ENCODE results near the gene MC2R. TPM values are rescaled to one million over a fixed set of nuclear protein-coding genes. Genes with fewer than 3 reads are reported as not detected.

MC2R gene
- total and polyA plus RNA-seq, 2 of the 8 experiments (the other 6 are each of a cell fraction or from before 2014, with no cell fraction given): not detected

DNA sequence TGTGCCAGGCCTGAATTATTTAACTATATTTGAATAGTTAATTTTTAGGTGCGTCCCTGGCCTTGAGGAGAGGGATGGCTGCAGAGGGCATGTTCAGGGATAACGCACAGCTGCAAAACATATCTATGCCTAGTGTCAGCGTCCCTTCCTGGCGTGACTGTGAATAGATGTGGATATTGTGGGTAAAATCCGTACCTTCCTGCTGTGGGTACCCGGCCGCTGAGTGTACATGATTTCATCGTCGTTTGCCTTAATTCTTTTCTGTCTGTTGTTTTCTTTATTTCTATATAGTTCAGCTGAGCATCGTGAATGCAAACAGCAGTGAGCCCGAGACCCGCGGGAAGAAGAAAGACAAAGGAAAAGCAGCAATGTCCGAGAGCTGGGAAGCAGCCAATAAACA lies 25.0 kb upstream of the MC2R start:
- FAIRE-seq (no peak), DNase-seq (ENCODE audit: low read depth in 1 of 2, low spot score in 2 of 2) (no peak)
- Histone ChIP-seq H3K4me2 (ENCODE audit: insufficient read depth in 1 of 2, low read depth in 2 of 2, low read length in 2 of 2) (no peak overlapping the region), H2BK5ac (ENCODE audit: low read depth, low read length) (no peak overlapping the region), H2AFZ (ENCODE audit: low read length) (no peak overlapping the region; the same call in 1 of the 2 replicates), H2BK120ac (replicated peaks; ENCODE audit: low read depth, low read length) (no peak overlapping the region), H3K9me3 (ENCODE audit: insufficient read depth in 2 of 2, low read depth in 1 of 2, low read length in 1 of 2) (no peaks in the 10 kb centered on the region), H4K8ac (ENCODE audit: extremely low read depth, insufficient read depth, low read length) (no peak overlapping the region), H2BK20ac (ENCODE audit: low read length) (no peak overlapping the region), H3K14ac (ENCODE audit: insufficient read length) (no peak overlapping the region), H3K56ac (replicated peaks; ENCODE audit: insufficient read length, low read depth, low read length) (no peak overlapping the region), H4K91ac (replicated peaks; ENCODE audit: insufficient read length, low read length) (no peak overlapping the region), H3K79me2 (ENCODE audit: control insufficient read depth in 1 of 2, insufficient read depth in 2 of 2, low read length in 2 of 2) (no peaks in the 10 kb centered on the region), H3K4ac (replicated peaks; ENCODE audit: insufficient read length, low read depth, low read length) (no peak overlapping the region), H2AK5ac (ENCODE audit: low read depth, low read length) (no peak overlapping the region), H2BK12ac (ENCODE audit: low read depth, low read length) (no peak overlapping the region), H3K23me2 (ENCODE audit: low read depth, low read length) (no peaks in the 10 kb centered on the region), H3K23ac (ENCODE audit: insufficient read length) (no peak overlapping the region), H3K18ac (ENCODE audit: extremely low read depth, low read length) (no peak overlapping the region), H3K27me3 (replicated peaks in 1 of 4; ENCODE audit: control insufficient read depth in 3 of 4, extremely low read depth in 1 of 4, insufficient read depth in 3 of 4, low read length in 3 of 4) (no peaks in the 10 kb centered on the region), H2BK15ac (ENCODE audit: low read length) (no peak overlapping the region), H4K5ac (ENCODE audit: insufficient read length, low read depth, low read length) (no peak overlapping the region), H3K36me3 (ENCODE audit: control insufficient read depth in 2 of 4, insufficient read depth in 4 of 4, low read length in 3 of 4) (no peaks in the 10 kb centered on the region), H4K20me1 (replicated peaks in 1 of 2; ENCODE audit: control insufficient read depth in 1 of 2, insufficient read depth in 2 of 2, low read length in 2 of 2) (no peaks in the 10 kb centered on the region), H3K9ac (replicated peaks in 1 of 4; ENCODE audit: extremely low read depth in 1 of 4, low read depth in 3 of 4, low read length in 3 of 4) (no peak overlapping the region), H3K4me3 (ENCODE audit: extremely low read depth in 1 of 4, insufficient read depth in 2 of 4, low read depth in 3 of 4, low read length in 4 of 4) (no peak overlapping the region), H3K4me1 (replicated peaks in 1 of 4; ENCODE audit: control insufficient read depth in 3 of 4, insufficient read depth in 4 of 4, low read length in 3 of 4) (no peaks in the 10 kb centered on the region), H3K79me1 (ENCODE audit: low read depth, low read length) (no peaks in the 10 kb centered on the region), H3K27ac (ENCODE audit: low read depth, low read length) (no peak overlapping the region)
- CTCF ChIA-PET (ENCODE audit: partially characterized antibody): interaction anchor here (1.2 to 1.6 kb wide), 2 partner anchors 32 to 173 kb away, joined by 3 read pairs; no protein-coding TSS in a partner anchor
- POLR2A ChIA-PET (ENCODE audit: partially characterized antibody): no interaction called here
- 87% methylated on average over 14 of the region's 14 CpGs; no CpG with 5 or more reads in 1 of the 2 experiments for WGBS, 2 experiments (ENCODE audit: extremely low coverage in 1 of 2, insufficient coverage in 1 of 2, insufficient read length in 1 of 2, insufficient replicate concordance in 2 of 2, low coverage in 1 of 2, low lambda C conversion rate in 2 of 2, missing lambda C conversion rate in 1 of 2)
- TF ChIP-seq TEAD4 (IDR thresholded peaks at IDR 0.05; ENCODE audit: low read depth, low read length) (no peak), SRF (IDR thresholded peaks at IDR 0.05; ENCODE audit: low read depth, low read length) (no peak), SP2 (IDR thresholded peaks at IDR 0.05; ENCODE audit: low read length) (no peak)
